ENCODE measurements around the gene HIP1. TPM values are rescaled to one million over a fixed set of nuclear protein-coding genes. Genes with fewer than 3 reads are reported as not detected.

Gene HIP1
- total and polyA plus RNA-seq, 9 of the 15 experiments (the other 6 are each of a cell fraction or from before 2014, with no cell fraction given) = 2.4 to 13.7 (median 9.5) TPM

DNA sequence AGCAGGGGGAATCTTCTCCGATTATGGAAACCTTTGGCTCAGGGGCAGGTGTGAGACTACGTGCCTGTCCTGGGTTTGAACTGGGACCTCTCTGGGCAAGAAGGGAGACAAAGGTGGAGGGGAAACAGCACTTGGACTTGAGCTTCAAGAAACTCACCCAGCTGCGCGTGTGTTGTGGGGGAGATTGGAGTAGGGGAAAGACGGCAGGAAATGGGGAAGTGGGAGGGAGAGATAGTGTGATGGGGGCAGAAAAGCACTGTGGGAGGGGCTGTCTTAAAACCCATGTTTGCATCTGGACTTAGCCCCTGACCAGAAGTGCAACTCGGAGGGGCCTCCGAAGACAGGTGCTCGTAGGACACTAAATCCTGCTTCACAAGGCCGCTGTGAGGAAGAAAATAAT is 107.0 kb downstream of the HIP1 start (continued):
- no peak for TF ChIP-seq ARID3B (CRISPR knock-in tag; IDR thresholded peaks at IDR 0.05; ENCODE audit: borderline replicate concordance)
- TF ChIP-seq PPARD (CRISPR knock-in tag; IDR thresholded peaks at IDR 0.05) = no peak
- no peak for TF ChIP-seq ZNF511 (CRISPR knock-in tag; IDR thresholded peaks at IDR 0.05)
- no peak for TF ChIP-seq KDM2B (CRISPR knock-in tag; IDR thresholded peaks at IDR 0.05)
- TF ChIP-seq GABPA (tag; conservative IDR thresholded peaks at IDR 0.05; ENCODE audit: low read depth) = no peak; the same call in 1 of the 2 replicates
- no peak for TF ChIP-seq XRCC3 (IDR thresholded peaks at IDR 0.05)
- TF ChIP-seq CC2D1A (IDR thresholded peaks at IDR 0.05) = peak; percentile 48; the same call in 1 of the 2 replicates
- no peak for TF ChIP-seq ASH1L (IDR thresholded peaks at IDR 0.05; ENCODE audit: borderline replicate concordance, low read depth, partially characterized antibody)
- TF ChIP-seq ZNF518B (CRISPR knock-in tag; IDR thresholded peaks at IDR 0.05) = no peak
- peak; percentile 61 for TF ChIP-seq EGR1 (conservative IDR thresholded peaks at IDR 0.05)
- TF ChIP-seq POLR3A (IDR thresholded peaks at IDR 0.05; ENCODE audit: borderline replicate concordance, extremely low read depth, insufficient read depth, insufficient read length) = no peak
- no peak for TF ChIP-seq RBM25 (IDR thresholded peaks at IDR 0.05; ENCODE audit: low read depth, low read length, severe bottlenecking)
- TF ChIP-seq, protein P1, sequence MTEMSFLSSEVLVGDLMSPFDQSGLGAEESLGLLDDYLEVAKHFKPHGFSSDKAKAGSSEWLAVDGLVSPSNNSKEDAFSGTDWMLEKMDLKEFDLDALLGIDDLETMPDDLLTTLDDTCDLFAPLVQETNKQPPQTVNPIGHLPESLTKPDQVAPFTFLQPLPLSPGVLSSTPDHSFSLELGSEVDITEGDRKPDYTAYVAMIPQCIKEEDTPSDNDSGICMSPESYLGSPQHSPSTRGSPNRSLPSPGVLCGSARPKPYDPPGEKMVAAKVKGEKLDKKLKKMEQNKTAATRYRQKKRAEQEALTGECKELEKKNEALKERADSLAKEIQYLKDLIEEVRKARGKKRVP (CRISPR knock-in tag; IDR thresholded peaks at IDR 0.05) = 0 out of 2 replicates have a peak, but pooled peaks have one; percentile 27
- no peak for TF ChIP-seq FOXK1 (CRISPR knock-in tag; IDR thresholded peaks at IDR 0.05; ENCODE audit: borderline replicate concordance)
- no peak for TF ChIP-seq CBX8 (IDR thresholded peaks at IDR 0.05; ENCODE audit: borderline replicate concordance, extremely low read depth, low read depth, low read length, poor library complexity, severe bottlenecking)
- TF ChIP-seq BRF1 (IDR thresholded peaks at IDR 0.05; ENCODE audit: borderline replicate concordance, extremely low read depth, insufficient read length) = no peak
